Activated effector memory CD4-positive, alpha-beta T cell treated with Interleukin-2 at 50 U/mL for 16 hours (primary cell): ENCODE measurements around the gene RABGAP1.

ENCODE experiments used
- DNase-seq: peaks from one replicate; pipeline ENCODE4 v3.0.0-alpha.2; 2020

The RABGAP1 gene

GRCh38 chr9:122944960-122945888 is 4.4 kb downstream of the RABGAP1 start:
- no peak for DNase-seq

- DNase-seq, result no peak
Measured at GRCh38 chr9:122946461-122947005, 5.7 kb downstream of the RABGAP1 start.

- no peak for DNase-seq
Measured at GRCh38 chr9:122948313-122948712, 7.5 kb downstream of the RABGAP1 start.

- DNase-seq, result no peak
Measured at GRCh38 chr9:122949696-122950095, 8.9 kb downstream of the RABGAP1 start.

GRCh38 chr9:122950263-122950662 is 9.4 kb downstream of the RABGAP1 start:
- DNase-seq, result no peak

- no peak for DNase-seq
Measured at GRCh38 chr9:122951056-122951455, 10.2 kb downstream of the RABGAP1 start.

- no peak for DNase-seq
Measured at GRCh38 chr9:122954253-122954691, 13.5 kb downstream of the RABGAP1 start.

- DNase-seq, result no peak
Measured at GRCh38 chr9:122955961-122956360, 15.1 kb downstream of the RABGAP1 start.

GRCh38 chr9:122961139-122961538 is 20.3 kb downstream of the RABGAP1 start:
- DNase-seq, result no peak

GRCh38 chr9:122975196-122975595 is 34.4 kb downstream of the RABGAP1 start:
- DNase-seq, result no peak

GRCh38 chr9:122978601-122979000 is 37.8 kb downstream of the RABGAP1 start:
- DNase-seq, result no peak

- DNase-seq, result no peak
Measured at GRCh38 chr9:122986010-122986409, 45.2 kb downstream of the RABGAP1 start.

GRCh38 chr9:122988141-122988540 is 47.3 kb downstream of the RABGAP1 start:
- no peak for DNase-seq

GRCh38 chr9:122988920-122989621 is 48.3 kb downstream of the RABGAP1 start:
- DNase-seq, result no peak

GRCh38 chr9:122991370-122991830 is 50.6 kb downstream of the RABGAP1 start:
- DNase-seq, result no peak

GRCh38 chr9:122996586-122996985 is 55.8 kb downstream of the RABGAP1 start:
- no peak for DNase-seq

- no peak for DNase-seq
Measured at GRCh38 chr9:122998448-122998847, 57.6 kb downstream of the RABGAP1 start.

GRCh38 chr9:123000371-123001068 is 59.7 kb downstream of the RABGAP1 start:
- no peak for DNase-seq

- DNase-seq, result no peak
Measured at GRCh38 chr9:123002754-123003153, 61.9 kb downstream of the RABGAP1 start.

GRCh38 chr9:123003466-123003865 is 62.6 kb downstream of the RABGAP1 start:
- DNase-seq, result no peak

- DNase-seq, result no peak
Measured at GRCh38 chr9:123005964-123006363, 65.1 kb downstream of the RABGAP1 start.

- no peak for DNase-seq
Measured at GRCh38 chr9:123007269-123007668, 66.4 kb downstream of the RABGAP1 start.

GRCh38 chr9:123008909-123009308 is 68.1 kb downstream of the RABGAP1 start:
- no peak for DNase-seq
